GM15510 (cell line): Measurements from ENCODE around the gene PAK6.

Source experiments
- POLR2A ChIP-seq: IDR thresholded peaks from 3 replicates; pipeline ENCODE4 v1.6.1; 2011; ENCODE audit warnings: borderline replicate concordance; ENCODE audit not compliant: insufficient read length; ENCODE audit errors: extremely low read depth

Gene PAK6

DNA sequence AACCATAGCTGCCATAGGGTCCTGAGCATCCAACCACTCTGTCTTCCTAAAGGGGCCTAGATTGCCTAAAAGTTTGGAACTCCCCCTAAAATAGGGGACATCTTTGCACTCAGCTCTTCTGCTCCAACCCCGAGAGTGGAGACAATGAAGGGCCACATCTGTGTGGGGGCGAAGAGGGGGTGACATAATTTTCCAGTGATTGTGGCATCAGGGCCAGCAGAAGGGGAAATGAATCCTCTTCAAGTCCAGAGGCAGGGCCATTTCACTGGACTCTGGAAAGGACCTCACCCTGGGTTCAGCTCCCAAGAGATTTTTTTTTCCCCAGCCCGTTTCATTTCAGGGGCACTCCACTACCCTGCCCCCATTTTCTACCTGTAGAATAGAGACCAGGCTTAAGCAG, 48.6 kb downstream of the PAK6 start:
- TF ChIP-seq POLR2A = no peak

DNA sequence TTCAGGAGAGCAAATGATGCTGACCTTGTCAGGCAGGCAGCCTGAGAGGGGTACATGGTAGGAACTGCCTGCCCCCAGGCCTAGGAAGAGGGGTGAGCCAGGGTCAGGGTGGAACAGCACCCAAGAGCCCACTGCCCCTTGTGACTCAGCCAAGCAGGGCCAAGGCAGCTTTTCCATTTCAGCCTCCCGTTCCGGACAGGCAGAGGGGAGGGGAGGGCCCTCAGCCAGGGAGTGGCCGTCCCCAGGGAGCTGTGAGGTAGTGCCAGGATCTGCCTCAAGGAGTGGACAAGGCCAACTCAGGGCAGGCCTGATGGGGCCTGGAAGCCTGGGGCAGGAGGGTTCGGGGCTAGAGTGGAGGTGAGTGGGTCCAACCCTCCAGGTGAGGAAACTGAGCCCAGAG, 49.1 kb downstream of the PAK6 start:
- no peak for TF ChIP-seq POLR2A

DNA sequence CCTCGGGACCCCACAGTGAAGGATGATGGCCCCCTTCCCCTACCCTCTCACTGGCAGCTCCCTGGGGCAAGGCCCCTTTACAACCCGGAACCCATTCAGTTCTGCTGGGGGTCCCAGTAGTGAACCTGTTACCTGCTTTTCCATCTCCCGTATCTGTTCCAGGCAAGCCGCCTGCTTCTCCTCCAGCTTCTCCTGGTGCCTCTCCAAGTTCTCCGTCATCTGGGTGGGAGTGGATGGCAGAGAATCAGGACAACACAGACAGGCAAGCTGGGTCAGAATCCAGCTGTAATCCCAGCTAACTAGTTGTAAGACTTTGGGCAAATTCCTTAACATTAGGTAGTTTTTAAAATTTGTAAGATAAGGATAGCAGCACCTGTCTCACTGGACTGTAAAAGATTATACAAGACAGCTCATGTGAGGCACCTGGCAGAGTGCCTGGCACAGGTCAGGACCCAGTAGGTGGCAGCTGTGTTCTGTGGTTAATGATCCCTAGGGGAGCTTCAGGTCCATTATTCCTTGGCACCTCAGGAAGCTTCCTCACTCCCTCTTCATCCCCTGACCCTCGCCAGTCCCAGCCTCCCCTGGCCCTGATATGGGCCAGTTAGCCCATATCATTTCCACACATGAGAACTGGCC, 50.4 kb downstream of the PAK6 start:
- TF ChIP-seq POLR2A = no peak

DNA sequence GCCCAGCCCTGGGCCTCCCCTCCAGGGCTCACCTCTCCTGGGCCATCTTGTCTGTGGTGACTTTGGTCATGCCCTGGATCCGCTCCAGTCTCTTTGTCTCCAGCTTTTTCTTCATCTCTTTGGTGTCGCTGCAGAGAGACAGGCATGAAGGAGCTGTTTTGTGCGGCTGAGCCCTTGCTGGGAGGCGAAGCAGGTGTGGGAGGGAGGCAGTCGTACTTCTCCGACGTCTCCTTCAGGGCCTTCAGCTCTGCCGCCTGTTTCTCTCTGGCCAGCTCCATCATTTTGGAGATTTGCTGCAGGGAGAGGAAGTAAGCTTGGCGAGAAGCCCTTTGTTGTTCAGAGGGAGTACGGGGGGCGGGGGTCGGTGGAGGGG, 51.7 kb downstream of the PAK6 start:
- no peak for TF ChIP-seq POLR2A

DNA sequence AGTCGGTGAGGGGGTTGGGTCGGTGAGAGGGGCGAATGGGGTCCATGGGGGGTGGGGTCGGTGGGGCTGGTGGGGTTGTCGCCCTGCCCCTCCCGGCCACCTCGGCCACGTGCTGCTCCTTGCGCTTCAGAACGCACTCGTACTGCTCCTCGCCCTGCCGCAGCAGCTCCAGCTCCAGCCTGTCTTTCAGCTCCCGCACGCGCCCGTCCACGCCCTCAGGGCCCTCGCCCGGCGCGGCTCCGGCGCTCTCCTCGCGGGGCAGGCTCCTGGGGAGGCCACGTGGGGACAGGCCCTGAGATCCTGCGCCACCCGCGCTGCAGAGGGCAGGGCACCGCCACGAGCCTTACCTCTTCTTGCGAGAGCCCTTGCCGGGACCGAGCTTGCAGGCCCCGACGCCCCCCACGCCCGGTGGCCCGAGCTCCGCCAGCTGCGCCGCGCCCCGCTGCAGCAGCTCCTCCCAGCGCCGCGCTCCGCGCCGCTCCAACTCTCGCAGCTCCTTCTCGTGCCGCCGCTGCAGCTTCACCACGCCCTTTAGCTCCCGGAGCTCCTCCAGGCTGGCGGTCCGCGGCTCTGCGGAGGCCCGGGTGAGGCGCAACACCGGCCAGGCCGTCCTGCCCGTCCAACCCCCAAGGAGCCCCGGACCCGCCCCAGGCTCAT, 52.2 kb downstream of the PAK6 start:
- TF ChIP-seq POLR2A = no peak

DNA sequence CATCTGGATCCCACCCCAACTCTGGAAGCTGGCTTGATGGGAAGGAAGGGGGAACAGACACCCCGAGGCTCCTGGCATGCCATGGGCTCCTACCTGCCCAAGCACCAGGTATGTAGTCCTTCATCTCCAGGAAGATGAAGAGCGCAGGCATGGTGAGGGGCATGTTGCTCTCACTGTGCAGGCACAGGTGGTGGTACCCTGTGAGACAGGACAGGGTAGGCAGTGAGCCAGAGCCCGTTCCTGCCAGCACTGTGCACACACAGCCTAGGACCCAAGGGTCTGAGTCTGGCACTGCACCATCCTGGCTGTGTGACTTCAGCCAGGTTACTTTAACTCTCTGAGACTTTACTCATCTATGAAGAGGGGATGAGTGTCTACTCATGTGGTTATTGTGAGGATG, 53.4 kb downstream of the PAK6 start:
- no peak for TF ChIP-seq POLR2A

DNA sequence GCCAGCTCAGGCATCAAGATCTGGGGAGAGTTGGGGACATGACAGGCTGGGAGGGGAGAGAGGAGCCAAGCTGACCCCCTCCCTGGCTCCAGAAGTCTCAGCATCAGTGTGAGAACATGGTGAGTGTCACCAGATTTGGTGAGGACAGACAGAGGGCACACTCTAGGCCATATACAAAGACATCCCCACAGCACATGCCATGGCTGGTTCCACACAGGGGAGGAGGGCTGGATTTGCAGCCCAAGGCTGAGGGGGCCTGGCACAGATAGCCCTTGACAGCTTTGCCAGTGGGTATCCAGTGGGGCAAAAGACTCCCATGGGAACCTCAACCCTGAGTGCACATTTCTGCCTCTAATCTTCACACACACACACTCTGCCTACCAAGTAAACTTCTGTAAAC, 54.1 kb downstream of the PAK6 start:
- TF ChIP-seq POLR2A = no peak

DNA sequence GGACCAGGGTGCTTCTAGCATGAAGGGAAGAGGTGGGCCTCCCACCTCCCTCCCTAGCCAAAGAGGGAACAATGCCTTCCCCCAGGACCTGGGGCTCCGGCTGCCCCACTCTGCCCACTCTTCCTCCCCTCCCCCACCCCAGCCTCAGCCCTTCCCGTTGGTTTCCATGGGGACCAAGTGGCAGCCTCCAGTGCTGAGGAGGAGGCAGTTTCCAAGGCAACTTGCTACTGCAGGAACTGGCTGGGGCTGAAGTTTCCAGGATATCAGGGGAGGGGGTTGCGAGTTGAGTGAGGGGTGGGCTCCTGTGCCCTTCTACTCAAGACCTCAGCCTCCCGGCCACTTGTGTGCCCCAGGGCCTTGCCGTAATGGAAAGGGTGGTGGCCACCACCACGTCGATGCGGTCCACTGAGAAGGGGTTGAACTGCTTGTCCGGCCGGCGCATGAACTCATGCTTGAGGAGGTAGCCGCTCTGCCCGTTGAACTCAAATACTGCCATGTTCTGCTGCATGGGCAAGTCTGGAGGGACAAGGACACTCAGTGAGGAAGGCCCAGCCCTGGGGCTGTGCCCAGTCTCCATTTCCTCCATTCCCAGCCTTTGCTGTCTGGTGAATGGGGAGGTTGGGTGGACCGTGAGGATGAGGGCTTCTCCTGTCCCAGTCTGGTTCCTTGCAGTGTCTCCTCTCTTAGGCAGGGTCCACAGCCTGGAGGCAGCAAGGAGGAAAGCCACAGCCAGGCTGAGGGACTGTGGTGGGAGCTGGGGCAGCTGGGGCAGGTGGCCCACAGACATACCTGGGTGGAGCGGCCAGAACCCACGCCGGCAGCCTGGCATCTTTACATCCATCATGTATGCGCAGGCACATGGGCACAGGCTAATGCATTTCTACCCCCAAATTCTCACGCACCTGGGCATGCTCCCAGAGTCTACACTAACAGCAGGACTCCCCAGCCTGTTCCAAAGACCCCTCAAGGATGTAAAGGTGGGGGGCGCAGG, 55.3 kb downstream of the PAK6 start:
- TF ChIP-seq POLR2A = no peak

DNA sequence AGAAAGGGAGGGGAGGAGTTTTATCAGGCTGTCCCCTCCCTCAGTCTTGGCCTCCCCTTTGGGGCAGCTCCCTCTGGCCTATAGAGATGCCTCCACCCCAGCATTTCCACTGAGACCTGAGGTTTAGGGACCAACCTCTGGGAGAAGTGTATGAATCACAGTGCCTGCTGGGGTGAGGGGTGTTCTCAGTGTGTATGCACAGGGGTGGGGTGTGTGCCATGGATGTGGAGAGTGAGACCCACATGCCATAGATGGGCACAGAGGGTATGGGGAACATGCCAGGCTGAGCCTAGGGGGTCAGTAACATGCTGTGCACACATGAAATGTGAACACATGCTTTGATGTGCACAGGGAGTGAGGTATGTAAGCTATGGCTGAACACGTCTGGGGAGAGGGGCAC, 56.4 kb downstream of the PAK6 start:
- no peak for TF ChIP-seq POLR2A

DNA sequence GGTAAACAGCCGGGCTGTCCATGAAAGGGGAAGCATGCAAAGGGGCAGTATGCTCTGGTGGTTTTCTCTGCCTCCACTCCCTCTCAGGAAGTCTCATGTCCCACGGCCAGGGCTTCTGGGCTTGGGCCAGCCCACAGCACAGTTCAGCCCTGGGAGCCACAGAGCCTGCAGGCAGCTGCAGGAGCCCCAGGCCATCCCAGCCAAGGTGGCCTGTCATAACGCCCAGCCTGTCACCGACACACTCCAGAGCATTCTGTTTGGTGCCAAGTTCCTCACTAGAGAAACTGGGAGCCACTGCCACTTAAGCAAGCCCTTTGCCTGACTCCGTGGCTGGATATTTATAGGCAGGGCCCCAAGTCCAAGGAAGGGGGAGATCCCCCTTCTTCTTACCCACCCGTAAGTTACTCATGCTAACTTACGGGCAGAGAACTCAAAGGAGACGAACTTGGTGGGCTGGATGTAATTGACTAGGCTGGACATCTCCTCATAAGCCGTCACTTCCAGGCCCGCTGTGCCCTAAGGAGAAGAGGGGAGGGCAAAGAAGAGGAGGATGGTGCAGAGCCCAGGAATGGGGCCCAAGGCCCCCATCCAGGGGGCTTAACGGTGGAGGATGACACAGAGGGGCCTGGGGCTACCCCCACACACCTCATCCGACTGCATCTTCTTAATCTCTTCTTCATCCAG, 57.2 kb downstream of the PAK6 start:
- no peak for TF ChIP-seq POLR2A

DNA sequence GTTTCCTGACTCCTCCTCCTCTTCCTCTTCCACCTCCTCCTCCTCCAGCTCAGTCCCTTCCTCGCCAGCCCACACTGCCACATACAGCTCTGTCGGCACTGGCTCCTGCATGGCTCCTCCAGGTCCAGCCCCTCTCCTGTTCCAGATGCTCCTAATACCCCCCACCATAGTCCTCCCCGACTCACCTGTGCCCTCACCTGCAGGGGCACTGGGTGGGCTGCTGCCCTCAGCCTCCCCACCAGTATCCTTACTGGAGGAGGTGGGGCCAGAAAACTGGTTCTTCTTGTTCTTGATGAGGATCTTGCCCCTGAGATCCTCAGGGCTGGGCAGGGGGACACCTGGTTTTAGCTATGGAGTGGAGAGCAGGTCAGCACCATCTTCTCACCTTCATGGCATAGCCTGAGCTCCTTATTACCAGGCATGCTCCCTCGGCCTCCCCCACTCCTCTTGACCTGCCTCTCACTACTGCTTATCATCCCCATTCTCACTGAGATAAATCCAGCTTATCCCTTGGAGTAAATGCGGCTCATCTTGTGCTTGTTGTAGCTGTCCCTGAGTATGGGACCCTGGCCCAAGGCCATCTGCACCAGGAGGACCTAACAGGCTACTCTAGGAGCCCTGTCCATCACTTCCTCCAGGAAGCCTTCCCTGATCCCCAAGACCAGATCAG, 57.8 kb downstream of the PAK6 start:
- no peak for TF ChIP-seq POLR2A

DNA sequence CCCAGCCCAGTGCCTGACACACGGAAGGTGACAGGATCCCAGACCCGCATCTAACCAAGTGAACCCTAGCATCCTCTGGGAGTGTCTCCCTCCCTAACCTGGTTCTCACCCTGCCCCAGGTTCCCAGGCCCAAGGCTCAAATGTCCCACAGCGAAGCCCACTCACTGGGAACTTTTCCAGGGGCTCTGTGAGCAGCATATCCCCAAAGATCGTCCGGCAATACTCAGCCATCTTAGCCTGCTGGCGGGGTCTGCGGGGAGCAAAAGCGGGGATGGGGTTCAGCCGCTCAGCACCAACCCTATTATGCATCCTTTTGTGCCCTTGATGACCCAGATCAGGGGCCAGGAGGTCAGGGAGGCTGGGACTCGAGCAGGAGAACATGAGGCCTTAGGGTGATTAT, 58.5 kb downstream of the PAK6 start:
- no peak for TF ChIP-seq POLR2A

DNA sequence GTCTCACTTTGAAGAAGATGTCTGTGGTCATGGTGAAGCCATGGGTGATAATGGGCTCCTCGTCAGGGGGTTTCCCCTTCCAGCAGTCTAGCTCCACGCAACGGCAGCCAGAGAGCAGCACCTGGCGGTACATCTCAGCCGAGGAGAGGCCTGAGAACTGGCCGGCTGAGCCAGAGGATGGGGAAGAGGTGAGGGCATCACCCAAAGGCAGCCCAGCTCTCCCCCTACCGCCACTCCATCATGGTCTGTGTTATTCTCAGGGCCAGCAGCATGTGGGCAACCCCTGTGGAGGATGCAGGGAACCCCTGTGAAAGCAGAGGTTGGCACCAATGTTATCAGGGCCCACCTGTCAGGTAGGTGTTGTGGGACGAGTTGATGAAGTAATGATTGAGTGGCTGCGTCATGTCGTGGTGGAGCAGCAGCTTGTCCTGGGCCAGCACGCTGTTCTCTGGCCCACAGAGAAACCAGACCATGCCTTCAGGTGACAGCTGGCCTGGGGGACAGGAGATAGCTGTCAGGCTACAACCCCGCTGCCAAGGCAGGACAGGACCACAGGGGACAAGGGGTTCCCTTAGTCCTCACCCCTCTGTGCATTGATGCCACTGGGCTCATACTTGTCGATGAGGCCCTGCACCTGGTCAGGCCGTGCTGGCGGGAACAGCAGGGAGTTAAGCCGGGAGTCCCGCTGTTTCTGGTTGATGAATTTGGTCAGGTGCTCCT, 59.5 kb downstream of the PAK6 start:
- TF ChIP-seq POLR2A = no peak

DNA sequence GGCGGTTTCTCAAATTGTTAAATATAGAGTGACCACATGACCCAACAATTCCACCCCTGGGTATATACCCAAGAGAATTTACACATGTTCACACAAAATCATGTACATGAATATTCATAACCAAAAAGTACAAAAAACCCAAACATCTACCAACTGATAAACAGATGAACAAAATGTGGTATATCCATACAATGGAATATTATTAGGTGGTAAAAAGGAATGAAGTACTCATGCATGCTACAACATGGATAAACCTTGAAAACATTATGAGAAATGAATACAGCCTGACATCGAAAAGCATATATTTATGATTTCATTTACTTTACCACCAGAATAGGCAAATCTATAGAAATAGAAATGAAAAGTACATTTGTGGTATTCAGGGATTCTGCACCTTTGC, 61.5 kb downstream of the PAK6 start:
- no peak for TF ChIP-seq POLR2A

DNA sequence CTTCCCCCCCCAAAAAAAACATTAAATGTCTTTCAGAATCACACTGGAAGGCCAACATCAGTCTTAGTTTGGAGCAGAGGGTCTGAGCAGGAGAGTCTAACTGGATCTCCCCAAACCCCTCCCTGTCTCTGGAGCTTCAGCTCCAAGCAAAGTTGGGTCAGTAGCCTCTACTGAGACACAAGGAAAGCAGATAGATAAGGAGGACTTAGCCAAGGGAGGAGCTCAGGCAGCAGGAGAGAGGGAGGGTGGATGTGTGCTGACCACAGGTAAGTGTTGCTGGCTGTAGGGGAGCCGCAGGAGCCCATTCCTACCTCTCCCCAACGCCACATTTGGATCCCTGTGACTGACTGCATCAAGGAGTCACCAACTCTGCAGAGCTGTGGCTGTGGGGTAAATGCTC, 61.9 kb downstream of the PAK6 start:
- TF ChIP-seq POLR2A = no peak
